Stimulated activated naive CD4-positive, alpha-beta T cell (primary cell): ENCODE data around the gene LONRF3.

Source experiments
- DNase-seq, 6 experiments: peaks; one replicate each; lab custom pipeline; 2025; lab: John Stamatoyannopoulos, UW

LONRF3 gene

DNA sequence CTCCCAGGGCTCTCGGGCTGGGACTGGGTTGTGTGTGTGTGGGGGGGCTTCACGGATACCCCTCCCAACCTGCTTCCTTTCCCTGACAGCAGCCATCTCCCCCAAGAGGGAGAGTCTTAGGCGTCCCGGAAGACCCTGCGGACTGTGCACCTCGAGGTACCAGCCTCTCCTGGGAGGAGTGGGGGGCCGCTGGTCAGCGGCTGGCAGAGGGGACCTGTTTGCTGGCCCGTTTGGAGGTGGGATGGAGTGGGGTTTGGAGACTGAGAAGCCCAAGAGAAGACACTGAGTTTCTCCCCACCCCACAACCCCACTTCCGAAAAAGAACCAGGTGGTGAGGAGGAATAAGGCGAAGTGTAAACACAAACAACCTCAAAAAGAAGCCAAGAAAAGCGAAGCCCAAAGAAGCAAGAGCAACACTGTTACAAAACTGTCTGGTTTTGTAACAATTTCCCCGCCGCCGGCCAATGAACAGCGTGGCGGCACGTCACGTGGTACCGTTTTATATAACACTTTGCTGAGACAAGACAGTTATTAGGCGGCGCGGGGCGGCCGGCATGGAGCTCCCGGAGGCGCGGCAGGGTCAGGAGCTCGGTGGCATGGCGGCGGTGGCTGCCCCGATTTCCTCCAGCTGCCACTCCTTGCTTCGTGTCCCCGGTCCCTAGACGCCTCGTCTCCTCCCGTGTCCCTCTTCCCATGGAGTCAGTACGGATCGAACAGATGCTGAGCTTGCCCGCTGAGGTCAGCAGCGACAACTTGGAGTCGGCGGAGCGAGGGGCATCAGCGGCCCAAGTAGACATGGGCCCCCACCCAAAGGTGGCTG lies at the start of gene LONRF3:
Gene LONRF3, plus strand, starts transcription at position 531 of the 820 bp plus-strand sequence. Its CDS starts 163 bp downstream, at position 694.
- peak; percentile 54 to 63 (median 62) for DNase-seq

DNA sequence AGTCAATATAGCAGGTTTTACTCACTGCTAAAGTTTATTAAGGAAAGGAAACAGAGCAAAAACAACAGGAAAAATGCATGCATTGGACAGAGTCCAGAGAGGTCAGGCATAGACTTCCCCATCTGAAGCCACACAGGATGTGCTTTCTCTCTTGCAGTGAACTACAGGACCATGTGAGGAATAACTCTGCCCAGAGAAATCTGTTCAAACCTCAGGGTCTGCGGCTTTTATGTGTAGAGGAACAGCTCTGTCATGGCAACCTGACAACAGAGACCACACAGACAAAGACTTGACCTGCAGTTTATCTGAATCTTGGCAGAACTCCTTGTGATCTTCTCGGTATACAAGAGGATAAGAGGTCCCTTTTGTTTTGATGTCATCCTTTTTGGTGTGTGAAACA lies 46.3 kb upstream of the LONRF3 start:
- no peak for DNase-seq

DNA sequence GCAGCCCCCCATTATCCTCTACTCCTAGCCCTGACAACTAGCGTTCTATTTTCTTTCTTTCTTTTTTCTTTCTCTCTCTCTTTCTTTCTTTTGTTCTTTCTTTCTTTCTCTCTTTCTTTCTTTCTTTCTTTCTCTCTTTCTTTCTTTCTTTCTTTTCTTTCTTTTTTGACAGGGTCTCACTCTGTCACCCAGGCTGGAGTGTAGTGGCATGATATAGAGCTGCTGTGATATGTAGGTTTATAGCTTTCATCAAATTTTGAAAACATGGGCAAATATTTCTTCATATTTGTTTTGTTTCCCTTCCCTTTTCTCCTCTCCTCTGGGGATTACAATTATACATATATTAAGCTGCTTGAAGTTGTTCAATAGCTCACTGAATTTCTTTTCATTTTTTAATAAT lies 39.1 kb upstream of the LONRF3 start:
- DNase-seq = no peak

DNA sequence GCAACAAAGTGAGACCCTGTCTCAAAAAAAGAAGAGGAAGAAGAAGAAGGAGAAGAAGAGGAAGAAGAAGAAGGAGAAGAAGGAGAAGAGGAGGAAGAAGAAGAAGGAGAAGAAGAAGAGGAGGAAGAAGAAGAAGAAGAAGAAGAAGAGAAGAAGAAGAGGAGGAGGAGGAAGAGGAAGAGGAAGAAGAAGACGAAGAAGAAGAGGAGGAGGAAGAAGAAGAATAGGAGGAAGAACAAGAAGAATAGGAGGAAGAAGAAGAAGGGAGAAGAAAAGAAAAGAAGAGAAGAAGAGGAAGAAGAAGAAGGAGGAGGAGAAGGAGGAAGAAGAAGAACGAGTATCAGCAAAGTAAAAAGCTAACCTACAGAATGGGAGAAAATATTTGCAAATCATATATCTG lies 33.3 kb upstream of the LONRF3 start:
- DNase-seq = no peak

DNA sequence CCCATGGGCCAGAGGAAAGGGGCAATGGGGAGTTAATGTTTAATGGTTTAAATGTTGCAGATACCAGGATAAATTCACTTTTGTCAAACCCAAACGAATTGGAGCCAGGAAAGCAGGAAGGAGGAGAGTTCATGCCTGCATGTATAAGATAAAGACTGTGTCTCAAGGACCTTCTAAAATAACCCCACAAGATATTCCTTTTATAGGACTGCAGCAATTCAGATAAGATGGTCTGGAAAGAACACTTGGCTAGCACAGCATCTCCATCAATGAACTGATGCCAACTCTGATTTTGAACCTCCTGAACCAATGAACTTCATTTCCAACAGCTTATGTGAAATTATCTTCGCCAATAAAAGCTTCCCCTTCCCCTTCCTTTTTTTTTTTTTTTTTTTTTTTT lies 31.3 kb upstream of the LONRF3 start:
- no peak for DNase-seq

DNA sequence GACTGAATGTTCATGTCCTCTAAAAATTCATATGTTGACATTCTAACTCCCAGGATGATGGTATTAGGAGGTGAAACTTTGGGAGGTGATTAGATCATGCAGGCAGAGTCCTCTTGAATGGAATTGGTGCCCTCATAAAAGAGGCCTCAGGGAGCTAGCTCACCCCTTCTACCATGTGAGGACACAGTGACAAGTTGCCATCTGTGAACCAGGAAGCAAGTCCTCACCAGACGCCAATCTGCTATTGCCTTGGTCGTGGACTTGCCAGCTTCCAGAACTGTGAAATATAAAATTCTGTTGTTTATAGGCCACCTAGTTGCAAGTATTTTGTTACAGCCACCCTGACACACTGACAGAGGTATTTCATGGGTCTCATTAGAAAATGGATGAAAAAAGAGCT lies 28.5 kb upstream of the LONRF3 start:
- DNase-seq = no peak

DNA sequence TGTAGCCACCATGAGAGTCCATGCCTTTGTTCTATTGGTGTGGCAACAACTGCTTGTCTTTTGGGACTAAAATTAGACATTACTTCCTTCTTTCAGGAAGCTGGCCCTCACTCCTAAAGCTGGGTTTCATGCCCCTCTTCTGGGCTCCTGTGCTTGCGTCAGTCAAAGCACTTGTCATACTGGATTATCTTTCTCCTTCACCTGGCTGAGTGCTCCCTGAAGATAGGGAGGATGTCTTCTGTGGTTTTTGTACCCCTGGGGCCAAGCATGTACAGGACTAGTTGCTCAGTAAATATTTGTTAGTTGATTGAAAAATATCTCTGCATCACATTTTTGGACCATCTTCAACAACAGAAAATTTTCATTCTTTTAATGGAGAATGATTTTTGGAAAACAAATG lies 26.1 kb upstream of the LONRF3 start:
- DNase-seq = no peak

DNA sequence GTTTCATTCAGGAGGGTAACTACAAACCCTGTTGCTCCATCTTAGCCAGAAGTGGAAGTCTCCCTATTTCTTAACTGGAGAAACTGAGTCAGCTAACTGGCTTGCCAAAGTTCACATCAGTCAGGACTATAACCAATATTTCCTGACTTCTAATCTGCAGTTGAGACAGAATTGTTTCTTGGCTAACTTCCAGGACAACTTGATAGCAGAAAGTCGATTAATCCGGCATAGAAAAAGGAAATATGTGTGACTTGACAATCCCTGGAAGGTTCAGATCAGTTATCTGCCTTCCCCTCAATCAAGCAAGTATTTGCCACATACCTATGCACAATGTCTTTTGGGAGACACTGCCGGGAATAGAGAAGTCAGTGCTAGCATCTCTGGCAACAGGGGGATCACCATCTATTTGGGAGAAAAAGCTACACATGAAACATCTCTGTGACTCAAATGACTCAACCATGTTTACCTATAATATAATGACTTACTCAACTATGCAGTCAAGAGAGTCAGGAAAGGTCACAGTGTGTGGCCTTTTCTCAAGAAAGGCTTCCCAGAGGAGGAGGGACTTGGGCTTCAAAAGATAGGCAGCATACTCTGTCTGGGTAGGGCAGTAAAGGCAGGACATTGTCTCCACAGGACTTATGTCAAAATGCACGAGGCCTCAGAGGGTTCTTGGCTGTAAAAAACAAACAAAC lies 12.4 kb upstream of the LONRF3 start:
- DNase-seq = no peak

DNA sequence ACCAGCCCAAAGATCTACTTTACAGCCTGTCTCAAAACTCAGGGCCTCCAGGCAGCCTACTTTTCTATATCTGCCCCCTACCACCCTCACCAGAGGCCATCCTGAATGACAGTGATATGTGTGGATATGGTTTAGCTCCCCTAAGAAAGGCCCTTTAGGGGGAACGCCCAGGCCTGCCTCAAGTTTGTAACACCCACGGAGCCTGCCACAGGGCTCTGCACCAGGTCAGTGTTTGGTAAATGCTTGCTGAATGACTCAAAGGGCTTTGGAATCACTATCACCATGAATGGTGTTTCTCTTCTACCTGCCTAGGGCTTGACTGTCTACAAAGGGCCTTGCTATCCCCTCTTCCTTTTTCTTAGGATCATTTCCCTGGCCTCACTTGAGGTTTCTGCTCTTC lies 11.3 kb upstream of the LONRF3 start:
- DNase-seq = no peak

DNA sequence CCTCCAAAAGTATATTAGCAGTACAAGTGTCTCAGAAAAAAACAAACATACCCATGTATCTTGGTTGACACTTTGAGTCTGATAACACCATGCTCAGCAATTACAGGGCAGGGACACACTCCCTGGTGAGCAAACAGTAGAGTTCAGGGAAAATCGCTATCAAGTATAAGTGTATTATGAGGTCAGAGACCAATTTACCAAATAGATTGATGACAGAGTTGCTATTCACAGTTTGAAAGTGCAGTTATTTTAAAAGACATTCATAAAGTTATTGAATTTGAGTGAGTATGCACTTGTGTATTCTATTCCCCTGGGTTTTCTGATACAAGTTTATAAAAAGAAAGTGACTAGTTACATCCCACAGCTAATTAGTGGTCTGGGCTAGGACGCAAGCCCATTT lies 10.2 kb upstream of the LONRF3 start:
- DNase-seq = no peak

DNA sequence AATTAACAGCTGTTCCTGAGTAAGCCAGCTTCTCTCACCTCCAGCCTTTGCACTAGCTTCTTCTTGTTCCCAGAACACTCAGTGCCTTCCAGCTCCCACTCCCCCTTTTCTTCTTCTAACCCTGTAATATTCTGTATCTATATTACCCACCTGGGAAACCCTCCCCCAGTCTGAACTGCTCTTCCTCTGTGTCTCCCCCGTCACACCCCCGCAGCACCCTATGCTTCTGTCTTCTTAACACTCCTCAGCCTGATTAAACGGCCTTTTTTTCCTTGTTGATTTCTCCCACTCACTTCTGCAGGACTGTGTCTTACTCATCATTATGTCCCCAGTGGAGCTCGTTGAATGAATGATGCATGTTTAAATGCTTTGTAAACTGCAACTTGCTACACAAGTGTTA lies 9.0 kb upstream of the LONRF3 start:
- DNase-seq = no peak

DNA sequence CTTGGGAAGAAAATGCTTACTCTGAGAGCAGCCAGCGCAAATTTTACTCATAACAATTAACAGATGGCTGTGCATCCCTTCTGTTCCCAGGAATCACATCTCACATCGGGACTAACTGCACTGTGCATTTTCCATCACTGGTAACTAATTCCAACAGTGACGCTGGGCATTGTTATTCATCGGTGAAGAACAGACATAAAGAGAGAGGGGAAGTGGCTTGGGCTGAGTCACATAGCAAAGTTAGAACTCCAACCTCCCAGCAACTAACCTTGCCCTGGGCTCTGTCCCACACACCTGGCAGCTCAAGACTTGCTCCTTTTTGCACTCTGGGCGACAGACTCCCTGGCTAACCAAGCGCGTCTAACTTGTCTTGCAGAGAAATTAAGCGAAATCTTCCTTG lies 6.4 kb upstream of the LONRF3 start:
- no peak for DNase-seq

DNA sequence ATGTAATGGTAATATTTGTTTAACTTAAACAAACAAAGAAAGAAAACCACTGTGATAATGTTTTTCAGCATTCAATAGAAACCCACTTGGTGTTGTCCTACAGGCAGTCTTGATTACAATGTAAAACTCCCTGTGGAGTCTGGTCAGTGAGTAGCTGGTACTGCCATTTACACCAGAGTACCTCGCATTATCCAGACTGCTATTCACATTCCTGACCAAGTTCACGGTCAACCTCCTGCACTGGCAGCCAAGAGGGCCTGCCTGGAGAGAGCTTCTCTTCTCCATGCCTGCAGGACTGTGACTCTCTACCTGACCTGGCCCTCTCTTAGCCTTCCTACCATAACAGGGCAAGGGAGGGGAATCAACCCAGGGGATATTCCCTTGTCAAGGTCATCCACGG lies 2.9 kb upstream of the LONRF3 start:
- DNase-seq = no peak

DNA sequence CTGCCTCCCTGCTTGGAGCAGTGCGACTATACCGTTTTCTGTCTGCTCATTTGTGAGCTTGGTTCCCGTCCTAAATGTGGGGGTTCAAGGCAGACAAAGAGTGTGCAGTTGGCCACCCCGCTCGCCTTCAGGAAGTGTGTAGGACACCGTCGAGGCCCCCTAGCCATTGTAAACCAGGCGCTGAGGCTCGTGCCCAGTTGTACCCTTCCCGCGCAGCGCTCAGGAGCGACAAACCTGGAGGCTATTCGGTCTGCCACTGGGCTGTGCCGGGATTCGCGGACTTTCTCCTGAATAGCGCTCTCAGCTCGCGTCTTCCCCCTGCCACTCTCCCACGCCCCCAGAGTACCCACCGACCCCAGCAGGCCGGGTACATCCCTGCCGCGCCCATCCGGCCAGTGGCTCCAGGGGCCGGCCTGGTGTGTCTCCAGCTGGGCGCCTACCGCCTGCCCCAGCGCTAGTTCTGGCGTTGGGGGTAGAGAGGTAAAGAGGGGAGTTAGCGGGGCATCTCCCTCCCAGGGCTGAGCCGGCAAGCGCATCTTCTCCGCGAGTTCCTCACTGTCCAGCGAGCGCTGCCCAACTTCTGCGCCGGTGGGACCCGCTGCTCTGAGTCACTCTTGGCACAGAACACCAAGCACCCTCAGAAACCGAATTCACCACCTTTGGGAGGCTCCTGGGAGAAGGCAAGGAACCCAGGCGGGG lies 880 bp upstream of the LONRF3 start:
- peak in 1 of 6 experiments; percentile 40 for DNase-seq

DNA sequence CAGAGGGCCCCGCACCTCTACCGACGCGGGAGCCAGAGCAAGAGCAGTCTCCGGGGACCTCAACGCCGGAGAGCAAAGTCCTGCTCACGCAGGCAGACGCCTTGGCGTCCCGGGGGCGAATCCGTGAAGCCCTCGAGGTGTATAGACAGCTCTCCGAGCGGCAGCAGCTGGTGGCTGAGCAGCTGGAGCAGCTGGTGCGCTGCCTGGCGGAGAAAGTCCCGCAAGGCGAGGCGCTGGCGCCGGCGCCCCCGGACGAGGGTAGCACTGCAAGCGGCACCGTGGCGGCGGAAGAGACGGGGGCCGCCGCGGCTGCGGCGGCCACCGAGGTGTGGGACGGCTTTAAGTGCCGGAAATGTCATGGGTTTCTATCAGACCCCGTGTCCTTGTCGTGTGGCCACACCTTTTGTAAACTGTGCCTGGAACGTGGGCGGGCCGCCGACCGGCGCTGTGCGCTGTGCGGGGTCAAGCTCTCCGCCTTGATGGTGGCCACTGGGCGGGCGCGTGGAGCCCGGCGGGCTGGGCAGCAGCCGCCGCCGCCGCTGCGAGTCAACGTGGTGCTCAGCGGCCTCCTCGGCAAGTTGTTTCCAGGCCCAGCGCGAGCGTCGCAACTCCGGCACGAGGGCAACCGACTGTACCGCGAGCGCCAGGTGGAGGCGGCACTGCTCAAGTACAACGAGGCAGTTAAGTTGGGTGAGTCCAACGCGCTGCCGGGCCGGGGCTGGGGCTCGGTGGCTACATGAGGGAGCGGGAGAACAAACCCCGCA lies 672 bp downstream of the LONRF3 start:
- peak; percentile 26 to 66 (median 46) for DNase-seq

DNA sequence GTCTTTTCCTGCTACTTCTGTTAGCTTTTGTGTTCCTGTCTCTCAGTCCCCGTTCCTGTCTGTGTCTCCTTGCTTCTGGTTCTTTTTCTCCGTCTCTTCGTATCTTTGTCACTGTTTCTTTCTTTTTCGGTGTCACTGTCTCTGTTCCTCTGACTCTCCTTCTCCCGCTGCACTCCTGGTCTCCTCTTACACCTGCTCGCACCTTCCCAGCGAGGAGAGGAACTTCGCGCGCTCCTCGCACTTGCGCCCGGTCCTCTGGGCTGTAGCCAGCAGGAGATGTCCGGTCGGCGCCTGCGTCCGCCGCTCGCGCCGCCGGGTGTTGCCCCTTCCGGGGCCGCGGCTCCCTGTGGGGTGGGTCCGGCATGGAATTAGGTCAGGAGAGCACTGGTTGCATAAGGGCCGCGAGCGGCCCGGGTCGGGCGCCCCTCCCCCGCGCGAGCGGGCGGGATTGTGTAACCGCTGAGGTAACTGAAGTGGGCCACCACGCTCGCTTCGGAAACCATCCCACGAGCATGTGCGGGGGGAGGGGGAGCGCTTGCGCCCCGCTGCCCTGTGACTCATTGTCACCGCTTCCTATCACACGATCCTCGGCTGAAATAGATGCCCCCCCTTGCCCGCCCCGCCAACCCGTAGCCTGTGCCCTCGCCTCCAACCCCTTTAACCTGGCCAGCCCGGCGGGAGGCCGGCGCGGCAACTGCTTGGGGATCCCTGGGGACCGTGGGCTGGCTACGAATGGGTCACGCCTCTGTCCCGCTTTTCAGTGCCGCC lies 1.6 kb downstream of the LONRF3 start:
- DNase-seq = peak in 5 of 6 experiments; percentile 11 to 45 (median 20)

DNA sequence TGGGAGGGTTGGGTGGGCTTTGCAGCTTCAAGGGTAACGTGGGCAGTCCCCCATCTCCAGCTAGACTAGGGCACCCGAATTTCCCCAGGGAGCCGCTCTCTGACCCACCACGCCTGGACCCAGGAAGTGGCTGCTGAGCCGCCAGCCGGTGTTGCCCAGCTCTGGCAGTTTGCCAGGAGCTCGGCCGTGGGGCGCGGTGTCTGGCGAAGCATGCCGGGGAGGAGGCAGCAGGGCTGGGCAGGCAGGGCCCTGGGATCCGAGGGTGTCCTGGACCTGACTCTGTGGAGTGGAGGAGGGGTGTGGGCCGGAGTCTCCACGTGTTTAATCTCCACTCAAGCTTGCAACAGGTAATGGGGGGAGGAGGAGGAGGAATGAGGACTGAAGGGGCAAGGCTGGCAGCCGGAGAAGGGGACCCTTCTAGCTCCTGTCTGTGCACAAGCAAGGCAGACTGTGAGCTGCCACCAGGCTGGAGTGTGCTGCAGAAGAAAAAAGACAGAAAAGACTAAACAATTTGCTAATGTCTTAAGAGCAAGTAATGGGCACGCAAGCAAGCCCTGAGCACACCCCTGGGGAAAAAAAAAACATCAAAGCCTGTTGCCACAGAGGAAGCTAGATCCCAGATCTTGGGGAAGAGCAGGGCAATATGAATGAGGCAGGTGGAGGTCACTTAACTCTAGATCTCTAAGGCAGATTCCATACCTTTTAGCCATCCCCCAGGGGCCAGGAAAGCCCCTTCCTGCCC lies 2.4 kb downstream of the LONRF3 start:
- DNase-seq = peak in 4 of 6 experiments; percentile 5 to 13 (median 8)

DNA sequence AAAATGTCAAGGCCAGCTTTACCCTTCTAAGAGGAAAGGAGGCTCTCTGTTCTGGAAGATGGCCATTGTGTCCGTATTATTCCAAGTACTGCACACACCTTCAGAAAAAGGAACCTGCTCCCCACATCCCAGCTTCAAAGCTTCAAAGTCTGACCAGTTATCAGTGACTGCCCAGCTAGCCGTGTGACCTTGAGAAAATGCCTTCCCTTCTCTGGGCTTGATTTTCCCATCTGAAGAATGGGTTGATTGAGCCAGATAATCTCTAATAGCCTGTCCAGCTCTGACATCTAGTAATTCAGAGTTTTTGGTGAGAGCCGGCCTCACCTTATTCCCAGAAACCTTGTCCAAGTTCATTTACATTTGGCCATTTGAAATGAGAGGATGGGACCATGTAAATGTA lies 3.0 kb downstream of the LONRF3 start:
- no peak for DNase-seq

DNA sequence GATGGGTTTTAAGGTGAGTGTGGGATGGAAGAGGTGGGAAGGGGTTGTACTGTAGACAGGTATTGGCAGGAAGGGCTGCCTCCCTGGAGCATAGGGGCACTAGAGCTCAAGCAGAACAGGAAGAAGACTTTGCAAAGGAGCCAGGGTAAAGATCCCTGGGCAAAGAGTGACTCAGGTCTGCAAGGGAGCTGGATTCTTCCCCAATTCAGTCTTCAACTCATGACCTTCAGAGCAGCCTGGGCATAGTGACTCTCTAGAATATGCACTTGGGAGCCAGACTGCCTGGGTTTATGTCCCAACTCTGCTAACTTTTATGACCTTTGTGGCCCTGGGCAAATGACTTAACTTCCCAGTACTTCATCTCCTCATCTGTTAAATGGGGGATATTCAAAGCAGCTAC lies 4.0 kb downstream of the LONRF3 start:
- DNase-seq = no peak

DNA sequence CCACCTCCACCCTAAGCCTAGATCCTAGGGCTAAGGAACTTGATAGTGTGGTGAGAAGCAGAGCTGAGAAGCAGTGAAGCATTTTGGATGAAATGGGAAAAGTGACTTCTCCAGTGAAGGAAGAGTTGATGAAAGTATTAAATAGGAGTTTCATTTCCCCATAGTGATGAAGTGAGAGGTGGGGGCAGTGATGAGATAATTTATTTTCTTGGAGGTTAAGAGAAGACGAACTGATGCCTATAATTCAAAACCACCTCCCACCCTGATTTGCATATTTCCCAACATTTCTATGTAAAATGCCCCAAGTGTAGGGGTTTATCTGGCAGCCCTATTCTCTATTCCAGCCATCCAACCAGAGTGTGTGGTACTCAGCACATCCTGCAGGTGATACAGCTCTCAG lies 6.3 kb downstream of the LONRF3 start:
- DNase-seq = no peak

DNA sequence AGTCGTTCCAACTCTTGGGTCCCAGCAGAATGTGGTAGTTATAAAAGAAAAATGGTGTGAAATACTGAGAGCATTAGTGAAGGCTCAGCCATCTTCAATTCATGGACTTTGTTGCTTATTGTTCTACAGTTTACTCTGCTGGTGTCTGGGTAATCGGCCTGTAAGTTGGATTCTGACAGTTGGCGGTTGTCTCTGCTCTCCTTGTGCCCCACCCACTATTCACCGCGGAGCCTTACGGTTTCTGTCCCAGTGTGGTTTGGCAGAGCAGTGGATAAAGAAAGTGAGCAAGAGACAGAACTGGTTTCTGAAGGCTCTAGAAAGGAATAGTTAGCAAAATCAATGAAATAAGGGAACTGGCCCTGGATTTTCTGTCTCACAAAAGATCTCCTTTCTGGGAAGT lies 9.1 kb downstream of the LONRF3 start:
- no peak for DNase-seq
